Panc1 (cell line): ENCODE measurements around the gene DNAH6. TPM values are rescaled to one million over a fixed set of nuclear protein-coding genes. Genes with fewer than 3 reads are reported as not detected.

Experiments
- ATAC-seq: fragments of 200-7000 bp; cut with Tn5 transposase; 2 replicates; pipeline ENCODE4 v1.9.1; 2020; ENCODE audit warnings: mild to moderate bottlenecking, moderate library complexity
- BruUV-seq: library from RNA; stranded (reverse); fragments of 400-500 nt; replicated peaks from 2 replicates; lab custom pipeline; 2021; lab: Mats Ljungman, UMichigan
- CTCF ChIA-PET: fragments of 300-600 bp; sonication (Branson Sonifier 250); formaldehyde crosslinking; loops from one replicate; lab custom pipeline; 2022; ENCODE audit warnings: antibody characterized with exemption; lab: Charles Lee
- POLR2A ChIA-PET: fragments of 300-600 bp; sonication (Branson Sonifier 250); formaldehyde crosslinking; loops from one replicate; lab custom pipeline; 2022; ENCODE audit warnings: antibody characterized with exemption; lab: Charles Lee
- DNase-seq: peaks from one replicate; pipeline ENCODE4 v3.0.0-alpha.2; 2010; ENCODE audit warnings: low read depth, low spot score
- H3K27ac ChIP-seq: 2 replicates; pipeline ENCODE4 v1.5.1; 2011; ENCODE audit warnings: mild to moderate bottlenecking, low read length, inconsistent platforms
- H3K27me3 ChIP-seq: fragments of 200-500 bp; sonication (Bioruptor generic); 2 replicates; pipeline ENCODE4 v1.6.0; 2014; ENCODE audit warnings: low read length, inconsistent platforms; ENCODE audit not compliant: control insufficient read depth, insufficient read depth
- H3K36me3 ChIP-seq: fragments of 200-500 bp; sonication (Bioruptor generic); 2 replicates; pipeline ENCODE4 v1.5.1; 2014; ENCODE audit warnings: inconsistent platforms, mild to moderate bottlenecking, low read length, moderate library complexity; ENCODE audit not compliant: control insufficient read depth, insufficient read depth
- H3K4me1 ChIP-seq: 2 replicates; pipeline ENCODE4 v1.5.1; 2011; ENCODE audit warnings: inconsistent platforms, mild to moderate bottlenecking, low read length, moderate library complexity; ENCODE audit not compliant: control insufficient read depth, insufficient read depth
- H3K4me3 ChIP-seq, 2 experiments: 2 replicates each; pipeline ENCODE4 v1.5.1; 2011 to 2012; ENCODE audit warnings: low read depth in 2 of 2, low read length in 2 of 2, mild to moderate bottlenecking in 2 of 2, inconsistent platforms in 1 of 2, moderate library complexity in 1 of 2
- H3K9me3 ChIP-seq: fragments of 200-500 bp; sonication (Bioruptor generic); 2 replicates; pipeline ENCODE4 v1.5.1; 2014; ENCODE audit warnings: low read depth, mild to moderate bottlenecking, inconsistent platforms, low read length, moderate library complexity; ENCODE audit not compliant: control insufficient read depth, insufficient read depth
- POLR2AphosphoS5 ChIP-seq: IDR thresholded peaks from 2 replicates; pipeline ENCODE4 v1.6.1; 2012; ENCODE audit warnings: mild to moderate bottlenecking, low read depth, low read length, moderate library complexity
- SIN3A ChIP-seq: IDR thresholded peaks from 2 replicates; pipeline ENCODE4 v1.6.1; 2012; ENCODE audit warnings: low read depth, mild to moderate bottlenecking, low read length, moderate library complexity, borderline replicate concordance; ENCODE audit not compliant: insufficient read depth
- TCF7L2 ChIP-seq: IDR thresholded peaks from 2 replicates; pipeline ENCODE4 v1.6.1; 2011; ENCODE audit warnings: mild to moderate bottlenecking, low read depth, low read length, inconsistent platforms
- in situ Hi-C: cut with HindIII; loops from 2 replicates; pipeline ENCODE4 v1.10.0; 2016; ENCODE audit warnings: low sequenced_read_pairs, low pct_unique_long_range_greater_than_20kb
- intact Hi-C: fragments of 100-400 bp; cut with micrococcal nuclease; formaldehyde crosslinking; loops from one replicate; pipeline ENCODE4 v1.10.0; 2022; ENCODE audit not compliant: unreplicated experiment
- total RNA-seq: library from RNA; stranded (reverse); gene quantifications from one replicate; pipeline ENCODE4 v1.2.1, GENCODE V29; 2021; ENCODE audit not compliant: unreplicated experiment
- TF ChIP-seq, protein P1 (sequence below), 2 experiments: IDR thresholded peaks; 2 replicates each; pipeline ENCODE4 v1.6.1; 2011 to 2012; ENCODE audit warnings: low read depth in 2 of 2, control low read depth in 1 of 2, low read length in 1 of 2, mild to moderate bottlenecking in 1 of 2, moderate library complexity in 1 of 2; ENCODE audit not compliant: insufficient read depth in 1 of 2
- TF ChIP-seq, protein P2 (sequence below): fragments of 450-650 bp; IDR thresholded peaks from 2 replicates; pipeline ENCODE4 v1.5.1; 2017; ENCODE audit warnings: mild to moderate bottlenecking

Gene DNAH6
- total RNA-seq, 1 experiment from 2014 or later = 0.26 TPM

DNA sequence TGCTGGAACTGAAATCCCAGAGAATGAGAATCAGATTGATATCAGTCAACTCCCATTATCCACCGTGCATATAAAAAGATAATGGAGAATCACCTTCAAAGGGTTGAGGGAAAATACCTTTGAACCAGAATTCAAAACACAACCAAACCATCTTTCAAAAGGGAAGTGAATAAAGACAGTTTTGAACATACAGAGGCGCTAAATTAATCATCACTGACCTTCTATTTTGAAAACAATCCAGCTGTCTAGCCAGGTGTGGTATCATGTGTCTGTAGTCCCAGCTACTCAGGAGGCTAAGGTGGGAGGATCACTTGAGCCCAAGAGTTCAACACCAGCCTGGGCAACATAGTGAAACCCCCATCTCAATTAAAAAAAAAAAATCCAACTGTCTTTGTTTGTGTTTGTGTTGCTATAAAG, 300.9 kb downstream of the DNAH6 start:
- Histone ChIP-seq H3K4me1 (no peaks in the 10 kb centered on the region), H3K4me3 (no peak overlapping the region), H3K9me3 (no peaks in the 10 kb centered on the region), H3K36me3 (no peaks in the 10 kb centered on the region), H3K27me3 (no peaks in the 10 kb centered on the region), H3K27ac (no peak overlapping the region)
- POLR2A ChIA-PET = no interaction called here
- CTCF ChIA-PET = no interaction called here
- no TSS peak for BruUV-seq
- in situ Hi-C loops (no loop called here), intact Hi-C loops (no loop called here)
- DNase-seq = no peak
- no peak for ATAC-seq
- TF ChIP-seq, protein P1, sequence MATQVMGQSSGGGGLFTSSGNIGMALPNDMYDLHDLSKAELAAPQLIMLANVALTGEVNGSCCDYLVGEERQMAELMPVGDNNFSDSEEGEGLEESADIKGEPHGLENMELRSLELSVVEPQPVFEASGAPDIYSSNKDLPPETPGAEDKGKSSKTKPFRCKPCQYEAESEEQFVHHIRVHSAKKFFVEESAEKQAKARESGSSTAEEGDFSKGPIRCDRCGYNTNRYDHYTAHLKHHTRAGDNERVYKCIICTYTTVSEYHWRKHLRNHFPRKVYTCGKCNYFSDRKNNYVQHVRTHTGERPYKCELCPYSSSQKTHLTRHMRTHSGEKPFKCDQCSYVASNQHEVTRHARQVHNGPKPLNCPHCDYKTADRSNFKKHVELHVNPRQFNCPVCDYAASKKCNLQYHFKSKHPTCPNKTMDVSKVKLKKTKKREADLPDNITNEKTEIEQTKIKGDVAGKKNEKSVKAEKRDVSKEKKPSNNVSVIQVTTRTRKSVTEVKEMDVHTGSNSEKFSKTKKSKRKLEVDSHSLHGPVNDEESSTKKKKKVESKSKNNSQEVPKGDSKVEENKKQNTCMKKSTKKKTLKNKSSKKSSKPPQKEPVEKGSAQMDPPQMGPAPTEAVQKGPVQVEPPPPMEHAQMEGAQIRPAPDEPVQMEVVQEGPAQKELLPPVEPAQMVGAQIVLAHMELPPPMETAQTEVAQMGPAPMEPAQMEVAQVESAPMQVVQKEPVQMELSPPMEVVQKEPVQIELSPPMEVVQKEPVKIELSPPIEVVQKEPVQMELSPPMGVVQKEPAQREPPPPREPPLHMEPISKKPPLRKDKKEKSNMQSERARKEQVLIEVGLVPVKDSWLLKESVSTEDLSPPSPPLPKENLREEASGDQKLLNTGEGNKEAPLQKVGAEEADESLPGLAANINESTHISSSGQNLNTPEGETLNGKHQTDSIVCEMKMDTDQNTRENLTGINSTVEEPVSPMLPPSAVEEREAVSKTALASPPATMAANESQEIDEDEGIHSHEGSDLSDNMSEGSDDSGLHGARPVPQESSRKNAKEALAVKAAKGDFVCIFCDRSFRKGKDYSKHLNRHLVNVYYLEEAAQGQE (IDR thresholded peaks at IDR 0.05; ENCODE audit: insufficient read depth in 1 of 2, low read depth in 2 of 2, low read length in 1 of 2) = no peak
- TF ChIP-seq POLR2AphosphoS5 (no peak), SIN3A (no peak), TCF7L2 (no peak)
- TF ChIP-seq, protein P2, sequence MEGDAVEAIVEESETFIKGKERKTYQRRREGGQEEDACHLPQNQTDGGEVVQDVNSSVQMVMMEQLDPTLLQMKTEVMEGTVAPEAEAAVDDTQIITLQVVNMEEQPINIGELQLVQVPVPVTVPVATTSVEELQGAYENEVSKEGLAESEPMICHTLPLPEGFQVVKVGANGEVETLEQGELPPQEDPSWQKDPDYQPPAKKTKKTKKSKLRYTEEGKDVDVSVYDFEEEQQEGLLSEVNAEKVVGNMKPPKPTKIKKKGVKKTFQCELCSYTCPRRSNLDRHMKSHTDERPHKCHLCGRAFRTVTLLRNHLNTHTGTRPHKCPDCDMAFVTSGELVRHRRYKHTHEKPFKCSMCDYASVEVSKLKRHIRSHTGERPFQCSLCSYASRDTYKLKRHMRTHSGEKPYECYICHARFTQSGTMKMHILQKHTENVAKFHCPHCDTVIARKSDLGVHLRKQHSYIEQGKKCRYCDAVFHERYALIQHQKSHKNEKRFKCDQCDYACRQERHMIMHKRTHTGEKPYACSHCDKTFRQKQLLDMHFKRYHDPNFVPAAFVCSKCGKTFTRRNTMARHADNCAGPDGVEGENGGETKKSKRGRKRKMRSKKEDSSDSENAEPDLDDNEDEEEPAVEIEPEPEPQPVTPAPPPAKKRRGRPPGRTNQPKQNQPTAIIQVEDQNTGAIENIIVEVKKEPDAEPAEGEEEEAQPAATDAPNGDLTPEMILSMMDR = no peak

DNA sequence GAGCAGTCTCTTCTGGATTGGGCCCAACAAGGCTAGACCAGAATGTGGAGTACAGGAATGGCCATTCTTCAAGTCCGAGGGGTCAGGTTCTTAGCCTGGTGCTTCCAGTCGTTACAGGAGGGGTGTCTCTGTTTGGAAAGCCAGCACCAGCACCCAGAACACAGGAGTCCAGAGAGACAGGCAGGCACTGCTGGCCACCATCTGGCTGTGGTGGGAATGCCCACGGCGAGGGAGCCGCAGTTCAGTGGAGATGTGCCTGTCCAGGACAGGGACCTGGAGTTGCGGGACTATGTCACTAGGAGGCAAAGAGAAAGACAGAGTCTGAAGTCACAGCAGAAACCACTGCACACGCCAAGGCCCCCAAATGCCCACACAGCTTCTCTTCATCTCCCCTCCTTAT, 305.5 kb downstream of the DNAH6 start:
- no peak for DNase-seq
- Histone ChIP-seq H3K4me1 (no peaks in the 10 kb centered on the region), H3K9me3 (no peaks in the 10 kb centered on the region), H3K4me3 (no peak overlapping the region), H3K27ac (no peak overlapping the region), H3K27me3 (no peaks in the 10 kb centered on the region), H3K36me3 (no peaks in the 10 kb centered on the region)
- ATAC-seq = peak; percentile 12; the same call in 1 of the 2 replicates
- no peak for TF ChIP-seq TCF7L2
- TF ChIP-seq, protein P2 = no peak
- TF ChIP-seq, protein P1 (IDR thresholded peaks at IDR 0.05; ENCODE audit: insufficient read depth in 1 of 2, low read depth in 2 of 2, low read length in 1 of 2) = no peak
- no peak for TF ChIP-seq POLR2AphosphoS5
- TF ChIP-seq SIN3A = no peak
- no TSS peak for BruUV-seq
- ChIA-PET CTCF (no interaction called here), POLR2A (no interaction called here)
- in situ Hi-C loops = no loop called here
- intact Hi-C loops = no loop called here
